ENCODE results near the gene C21orf58.

The C21orf58 gene

GRCh38 chr21:46266946-46267345 is 56.7 kb downstream of the C21orf58 start:
- no peak overlapping the region for H3K4me3 ChIP-seq (ENCODE audit: control insufficient read depth, low read depth, low read length)
- DNase-seq (ENCODE audit: low read depth) = no peak
- TF ChIP-seq CTCF (IDR thresholded peaks at IDR 0.05; ENCODE audit: control insufficient read depth, insufficient read depth, low read depth, low read length, missing control alignments) = no peak

- no peak overlapping the region for H3K4me3 ChIP-seq (ENCODE audit: control insufficient read depth, low read depth, low read length)
- no peak for DNase-seq (ENCODE audit: low read depth)
- TF ChIP-seq CTCF (IDR thresholded peaks at IDR 0.05; ENCODE audit: control insufficient read depth, insufficient read depth, low read depth, low read length, missing control alignments) = no peak
These were observed 57.7 kb downstream of the C21orf58 start for GRCh38 chr21:46265736-46266525.

- no peak overlapping the region for H3K4me3 ChIP-seq (ENCODE audit: control insufficient read depth, low read depth, low read length)
- no peak for DNase-seq (ENCODE audit: low read depth)
- no peak for TF ChIP-seq CTCF (IDR thresholded peaks at IDR 0.05; ENCODE audit: control insufficient read depth, insufficient read depth, low read depth, low read length, missing control alignments)
These were observed 59.0 kb downstream of the C21orf58 start for GRCh38 chr21:46264690-46265144.

- no peak overlapping the region for H3K4me3 ChIP-seq (ENCODE audit: control insufficient read depth, low read depth, low read length)
These were observed 59.5 kb downstream of the C21orf58 start for GRCh38 chr21:46264046-46264689.

GRCh38 chr21:46256501-46256994 is 67.1 kb downstream of the C21orf58 start:
- TF ChIP-seq CTCF (IDR thresholded peaks at IDR 0.05; ENCODE audit: control insufficient read depth, insufficient read depth, low read depth, low read length, missing control alignments) = no peak
- DNase-seq (ENCODE audit: low read depth) = no peak
- no peak overlapping the region for H3K4me3 ChIP-seq (ENCODE audit: control insufficient read depth, low read depth, low read length)

More at GRCh38 chr21:46264046-46264689, 59.5 kb downstream of the C21orf58 start:
- no peak for TF ChIP-seq CTCF (IDR thresholded peaks at IDR 0.05; ENCODE audit: control insufficient read depth, insufficient read depth, low read depth, low read length, missing control alignments)
- no peak for DNase-seq (ENCODE audit: low read depth)

- no peak overlapping the region for H3K4me3 ChIP-seq (ENCODE audit: control insufficient read depth, low read depth, low read length)
- no peak for DNase-seq (ENCODE audit: low read depth)
- no peak for TF ChIP-seq CTCF (IDR thresholded peaks at IDR 0.05; ENCODE audit: control insufficient read depth, insufficient read depth, low read depth, low read length, missing control alignments)
These were observed 67.8 kb downstream of the C21orf58 start for GRCh38 chr21:46255758-46256337.
